Endothelial cell of umbilical vein (primary cell): Measurements from ENCODE around the gene ETS2. TPM values are rescaled to one million over a fixed set of nuclear protein-coding genes. Genes with fewer than 3 reads are reported as not detected.

Experiments
- BruUV-seq: library from RNA; stranded (reverse); fragments of 400-500 nt; replicated peaks from 2 replicates; lab custom pipeline; 2021; lab: Mats Ljungman, UMichigan
- CTCF ChIA-PET: fragments of 300-600, 350-600 bp; sonication (Branson Sonifier 250); formaldehyde crosslinking; loops from one replicate; lab custom pipeline; 2021; ENCODE audit warnings: antibody characterized with exemption, inconsistent platforms; lab: Charles Lee
- POLR2A ChIA-PET: fragments of 300-600, 350-600 bp; sonication (Branson Sonifier 250); formaldehyde crosslinking; loops from one replicate; lab custom pipeline; 2021; ENCODE audit warnings: antibody characterized with exemption, inconsistent platforms; lab: Charles Lee
- DNase-seq: peaks from one replicate; pipeline ENCODE4 v3.0.0-alpha.2; 2011; ENCODE audit warnings: low read depth, low spot score
- FAIRE-seq: peaks from 2 replicates; lab custom pipeline; 2011; peaks lifted over from hg19 to GRCh38; lab: Jason Lieb, UNC
- H2AFZ ChIP-seq: 2 replicates; pipeline ENCODE4 v1.6.0; 2012; ENCODE audit warnings: low read depth, low read length, control low read depth, inconsistent platforms
- H3K27ac ChIP-seq: 2 replicates; pipeline ENCODE4 v1.5.1; 2011; ENCODE audit warnings: low read depth, mild to moderate bottlenecking, control low read depth, low read length, moderate library complexity; ENCODE audit not compliant: insufficient read depth
- H3K27me3 ChIP-seq, 2 experiments: 2 replicates each; pipeline versions ENCODE4 v1.6.0 to v1.6.1; 2011; ENCODE audit warnings: low read length in 2 of 2, mixed read lengths in 1 of 2; ENCODE audit not compliant: control insufficient read depth in 2 of 2, insufficient read depth in 2 of 2
- H3K36me3 ChIP-seq, 2 experiments: 2 replicates in 1 of 2; 3 replicates in 1 of 2; pipeline ENCODE4 v1.5.1; 2011; ENCODE audit warnings: low read length in 2 of 2, mild to moderate bottlenecking in 1 of 2, moderate library complexity in 1 of 2; ENCODE audit not compliant: control insufficient read depth in 2 of 2, insufficient read depth in 2 of 2; ENCODE audit errors: extremely low read depth in 1 of 2
- H3K4me1 ChIP-seq: 3 replicates; pipeline ENCODE4 v1.5.1; 2011; ENCODE audit warnings: mild to moderate bottlenecking, low read length; ENCODE audit not compliant: control insufficient read depth, insufficient read depth; ENCODE audit errors: extremely low read depth
- H3K4me2 ChIP-seq: 2 replicates; pipeline ENCODE4 v1.6.1; 2011; ENCODE audit warnings: low read length, control low read depth, mixed read lengths; ENCODE audit not compliant: insufficient read depth
- H3K4me3 ChIP-seq, 3 experiments: fragments of 200-600 bp in 1 of 3; sonication (generic), shearing (Covaris generic) in 1 of 3; replicated peaks in 1 of 3; 2 replicates each; pipeline ENCODE4 v1.5.1; 2011 to 2016; ENCODE audit warnings: control low read depth in 3 of 3, low read length in 3 of 3, mild to moderate bottlenecking in 2 of 3, inconsistent platforms in 1 of 3, low read depth in 1 of 3, moderate library complexity in 1 of 3; ENCODE audit not compliant: insufficient read depth in 1 of 3
- H3K79me2 ChIP-seq: 2 replicates; pipeline ENCODE4 v1.6.0; 2012; ENCODE audit warnings: low read length, inconsistent platforms; ENCODE audit not compliant: control insufficient read depth, insufficient read depth
- H3K9ac ChIP-seq: replicated peaks from 2 replicates; pipeline ENCODE3; 2011; ENCODE audit warnings: low read length, control low read depth; ENCODE audit not compliant: insufficient read depth; ENCODE audit errors: extremely low read depth
- H3K9me1 ChIP-seq: replicated peaks from 3 replicates; pipeline ENCODE4 v1.6.0; 2011; ENCODE audit warnings: mild to moderate bottlenecking, low read length; ENCODE audit not compliant: control insufficient read depth, insufficient read depth; ENCODE audit errors: extremely low read depth
- H3K9me3 ChIP-seq: replicated peaks from 2 replicates; pipeline ENCODE4 v1.5.1; 2012; ENCODE audit warnings: low read length, inconsistent platforms; ENCODE audit not compliant: control insufficient read depth, insufficient read depth
- H4K20me1 ChIP-seq: replicated peaks from 2 replicates; pipeline ENCODE3; 2011; ENCODE audit warnings: mild to moderate bottlenecking, low read length; ENCODE audit not compliant: control insufficient read depth, insufficient read depth; ENCODE audit errors: extremely low read depth
- EZH2 ChIP-seq: IDR thresholded peaks from 2 replicates; pipeline ENCODE4 v1.6.1; 2012; ENCODE audit warnings: borderline replicate concordance, low read depth, mild to moderate bottlenecking, moderate library complexity, low read length, inconsistent platforms; ENCODE audit not compliant: severe bottlenecking
- GATA2 ChIP-seq: IDR thresholded peaks from 2 replicates; pipeline ENCODE4 v1.7.0; 2011; ENCODE audit warnings: low read depth, mild to moderate bottlenecking, moderate library complexity, mixed read lengths, low read length; ENCODE audit not compliant: insufficient read length, insufficient read depth
- dilution Hi-C: fragments of 300-500 bp; cut with MboI; formaldehyde crosslinking; loops from one replicate; pipeline ENCODE4 v1.15.0; 2019; ENCODE audit warnings: low sequenced_read_pairs; ENCODE audit not compliant: extremely low pct_ligation_motif_present
- intact Hi-C: fragments of 100-400 bp; cut with micrococcal nuclease; formaldehyde crosslinking; loops from one replicate; pipeline ENCODE4 v1.10.0; 2022
- polyA plus RNA-seq, 4 experiments: library from polyadenylated mRNA; depleted of rRNA in 3 of 4; stranded (reverse) in 3 of 4; unstranded in 1 of 4; fragments of >200 nt; gene quantifications; 2 replicates each; pipeline versions ENCODE4 v1.2.1 to v1.2.3, GENCODE V29; 2011 to 2012; ENCODE audit warnings: missing spikeins in 1 of 4
- total RNA-seq: library from RNA; stranded (reverse); gene quantifications from 2 replicates; pipeline ENCODE4 v1.2.3, GENCODE V29; 2021
- TF ChIP-seq, protein P1 (sequence below), 2 donors: IDR thresholded peaks; 1 replicate in 1 of 2; 2 replicates in 1 of 2; pipeline ENCODE4 v1.5.1; 2011; ENCODE audit warnings: low read length in 2 of 2, mild to moderate bottlenecking in 2 of 2, moderate library complexity in 2 of 2, control low read depth in 1 of 2, inconsistent platforms in 1 of 2, low read depth in 1 of 2; ENCODE audit not compliant: insufficient read depth in 1 of 2; ENCODE audit errors: extremely low read depth in 1 of 2

Gene ETS2
- total and polyA plus RNA-seq, 2 donors (not counting 3 experiments of a cell fraction or from before 2014, with no cell fraction given), result 16.3 to 54.5 TPM

DNA sequence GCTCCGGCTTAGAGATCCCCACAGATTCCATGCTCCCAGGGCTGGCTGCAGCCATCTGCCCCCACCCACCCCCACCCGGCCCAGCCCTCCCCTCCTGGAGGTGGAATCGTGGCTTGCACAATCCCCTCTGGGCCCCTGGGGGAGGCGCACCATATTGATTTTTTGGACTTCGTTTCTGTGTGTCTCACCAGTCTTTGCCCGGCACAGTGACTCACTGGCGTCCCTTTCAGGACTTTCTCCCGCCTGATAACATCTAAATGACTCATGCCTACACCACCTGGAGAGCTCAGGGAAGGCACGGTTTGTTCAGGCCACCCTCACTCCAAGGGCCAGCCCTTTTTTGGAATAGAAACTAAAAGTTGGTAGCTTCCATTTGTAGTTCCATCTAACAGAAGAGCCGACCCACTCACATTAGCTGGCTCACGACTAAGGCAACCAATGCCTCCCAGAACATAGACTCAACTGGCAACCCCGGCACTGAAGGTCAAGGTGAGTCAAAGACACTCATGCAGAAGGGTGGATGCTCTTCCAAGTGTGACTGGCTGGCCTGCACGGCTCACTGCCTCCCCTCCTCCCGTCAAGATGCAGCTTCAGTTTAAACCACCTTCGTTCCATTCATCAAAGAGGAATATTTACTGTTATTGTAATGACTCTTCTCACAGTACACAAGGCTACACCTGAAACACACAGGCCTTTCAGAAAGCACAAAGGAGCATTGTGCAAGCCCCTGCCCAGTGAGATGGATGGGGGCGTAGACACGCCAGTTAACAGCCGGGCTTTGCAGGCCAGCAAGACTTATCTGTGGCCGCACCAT, 18.1 kb upstream of the ETS2 start:
- ChIA-PET CTCF (interaction anchor here (1.0 to 1.2 kb wide), 3 partner anchors 11 to 20 kb away, joined by 3 to 4 read pairs (median 4); no protein-coding TSS in a partner anchor), POLR2A (no interaction called here)
- no peak overlapping the region for H2AFZ ChIP-seq

More for the DNA sequence above, 18.1 kb upstream of the ETS2 start:
- H4K20me1 ChIP-seq, result no peaks in the 10 kb centered on the region
- FAIRE-seq, result no peak
- no peak overlapping the region for H3K27ac ChIP-seq
- no peaks in the 10 kb centered on the region for H3K36me3 ChIP-seq
- H3K9ac ChIP-seq, result no peak overlapping the region
- H3K4me1 ChIP-seq, result no peaks in the 10 kb centered on the region
- no peak overlapping the region for H3K4me3 ChIP-seq
- intact Hi-C loops, result no loop called here
- H3K4me2 ChIP-seq, result no peak overlapping the region
- H3K9me3 ChIP-seq, result no peaks in the 10 kb centered on the region
- peak; percentile 44 for TF ChIP-seq GATA2
- TF ChIP-seq, protein P1, sequence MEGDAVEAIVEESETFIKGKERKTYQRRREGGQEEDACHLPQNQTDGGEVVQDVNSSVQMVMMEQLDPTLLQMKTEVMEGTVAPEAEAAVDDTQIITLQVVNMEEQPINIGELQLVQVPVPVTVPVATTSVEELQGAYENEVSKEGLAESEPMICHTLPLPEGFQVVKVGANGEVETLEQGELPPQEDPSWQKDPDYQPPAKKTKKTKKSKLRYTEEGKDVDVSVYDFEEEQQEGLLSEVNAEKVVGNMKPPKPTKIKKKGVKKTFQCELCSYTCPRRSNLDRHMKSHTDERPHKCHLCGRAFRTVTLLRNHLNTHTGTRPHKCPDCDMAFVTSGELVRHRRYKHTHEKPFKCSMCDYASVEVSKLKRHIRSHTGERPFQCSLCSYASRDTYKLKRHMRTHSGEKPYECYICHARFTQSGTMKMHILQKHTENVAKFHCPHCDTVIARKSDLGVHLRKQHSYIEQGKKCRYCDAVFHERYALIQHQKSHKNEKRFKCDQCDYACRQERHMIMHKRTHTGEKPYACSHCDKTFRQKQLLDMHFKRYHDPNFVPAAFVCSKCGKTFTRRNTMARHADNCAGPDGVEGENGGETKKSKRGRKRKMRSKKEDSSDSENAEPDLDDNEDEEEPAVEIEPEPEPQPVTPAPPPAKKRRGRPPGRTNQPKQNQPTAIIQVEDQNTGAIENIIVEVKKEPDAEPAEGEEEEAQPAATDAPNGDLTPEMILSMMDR (IDR thresholded peaks at IDR 0.05; ENCODE audit: extremely low read depth in 1 of 2, insufficient read depth in 1 of 2, low read depth in 1 of 2, low read length in 2 of 2), result no peak
- no peak for TF ChIP-seq EZH2
- no peaks in the 10 kb centered on the region for H3K9me1 ChIP-seq
- no peak for DNase-seq
- no peaks in the 10 kb centered on the region for H3K79me2 ChIP-seq
- dilution Hi-C loops, result no loop called here
- no peaks in the 10 kb centered on the region for H3K27me3 ChIP-seq
- BruUV-seq, result no TSS peak
